ENCODE measurements around the gene NR3C1. TPM values are rescaled to one million over a fixed set of nuclear protein-coding genes. Genes with fewer than 3 reads are reported as not detected.
A peak's percentile ranks its signal among the peaks of the same experiment; 100 is the strongest.

The NR3C1 gene
- total RNA-seq, 1 donor from 2014 or later = 44.6 TPM

DNA sequence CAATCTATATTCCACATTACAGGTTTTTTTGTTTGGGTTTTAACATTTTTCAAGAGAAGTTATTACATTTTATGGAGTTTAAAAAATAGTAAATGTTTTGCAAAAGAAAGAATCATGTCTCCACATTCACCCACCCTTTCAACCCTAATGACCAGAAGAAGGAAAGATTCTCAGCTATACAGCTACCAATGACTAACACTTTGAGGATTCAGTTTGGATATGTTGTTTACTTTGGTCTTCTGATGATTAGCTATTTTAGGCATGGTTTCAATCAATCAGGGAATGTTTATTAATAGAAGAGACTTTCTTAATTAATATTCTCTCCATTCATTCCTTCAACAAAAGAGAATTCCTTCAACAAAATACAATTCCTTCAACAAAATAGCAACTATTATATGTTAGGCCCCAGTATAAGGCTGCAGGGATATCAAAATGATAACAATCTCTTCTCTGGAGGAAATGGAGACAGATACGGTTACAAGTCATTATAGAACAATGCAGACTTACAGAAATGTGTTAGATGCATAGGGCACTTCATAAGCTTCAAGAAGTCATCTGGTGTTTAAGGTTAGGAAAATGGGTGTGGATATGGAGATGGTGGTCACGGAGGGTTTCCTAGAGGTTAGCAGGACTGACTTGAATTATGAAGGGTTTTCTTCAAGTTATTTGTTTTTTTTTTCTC lies 9.3 kb upstream of the NR3C1 start:
- TF ChIP-seq, protein P1, sequence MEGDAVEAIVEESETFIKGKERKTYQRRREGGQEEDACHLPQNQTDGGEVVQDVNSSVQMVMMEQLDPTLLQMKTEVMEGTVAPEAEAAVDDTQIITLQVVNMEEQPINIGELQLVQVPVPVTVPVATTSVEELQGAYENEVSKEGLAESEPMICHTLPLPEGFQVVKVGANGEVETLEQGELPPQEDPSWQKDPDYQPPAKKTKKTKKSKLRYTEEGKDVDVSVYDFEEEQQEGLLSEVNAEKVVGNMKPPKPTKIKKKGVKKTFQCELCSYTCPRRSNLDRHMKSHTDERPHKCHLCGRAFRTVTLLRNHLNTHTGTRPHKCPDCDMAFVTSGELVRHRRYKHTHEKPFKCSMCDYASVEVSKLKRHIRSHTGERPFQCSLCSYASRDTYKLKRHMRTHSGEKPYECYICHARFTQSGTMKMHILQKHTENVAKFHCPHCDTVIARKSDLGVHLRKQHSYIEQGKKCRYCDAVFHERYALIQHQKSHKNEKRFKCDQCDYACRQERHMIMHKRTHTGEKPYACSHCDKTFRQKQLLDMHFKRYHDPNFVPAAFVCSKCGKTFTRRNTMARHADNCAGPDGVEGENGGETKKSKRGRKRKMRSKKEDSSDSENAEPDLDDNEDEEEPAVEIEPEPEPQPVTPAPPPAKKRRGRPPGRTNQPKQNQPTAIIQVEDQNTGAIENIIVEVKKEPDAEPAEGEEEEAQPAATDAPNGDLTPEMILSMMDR (IDR thresholded peaks at IDR 0.05) = no peak
- Mint-ChIP-seq H3K4me3 (ENCODE audit: unreplicated experiment) (no peak overlapping the region), H3K27ac (ENCODE audit: unreplicated experiment) (no peak overlapping the region), H3K9me3 (ENCODE audit: low read depth) (no peaks in the 10 kb centered on the region), H3K27me3 (ENCODE audit: low read depth) (no peaks in the 10 kb centered on the region), H3K4me1 (ENCODE audit: low read depth) (no peaks in the 10 kb centered on the region), H3K36me3 (ENCODE audit: low read depth) (no peaks in the 10 kb centered on the region)
- DNase-seq (ENCODE audit: low spot score) = no peak

DNA sequence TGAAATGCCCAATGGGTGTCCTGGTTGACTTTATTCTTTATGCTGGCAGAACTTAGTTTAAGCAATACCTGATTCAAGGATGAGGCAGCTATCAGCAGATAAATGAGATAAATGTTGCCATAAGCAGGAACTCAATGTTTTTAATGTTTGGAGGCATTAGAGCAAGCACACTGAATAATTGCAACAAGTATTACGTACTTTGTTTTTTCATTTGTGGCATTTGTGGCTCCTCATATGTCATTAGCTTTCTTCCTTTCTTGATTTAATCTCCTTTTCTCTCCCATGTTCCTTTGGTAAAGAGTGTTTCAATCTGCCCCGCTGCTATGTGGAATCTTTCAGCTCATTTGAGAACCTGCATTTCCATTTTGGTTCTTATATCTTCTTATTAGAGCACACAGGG lies 6.4 kb upstream of the NR3C1 start:
- Mint-ChIP-seq H3K36me3 (ENCODE audit: low read depth) (peaks cover 1% of the 10 kb centered on the region), H3K4me1 (ENCODE audit: low read depth) (peaks cover 5% of the 10 kb centered on the region), H3K9me3 (ENCODE audit: low read depth) (no peaks in the 10 kb centered on the region), H3K27ac (ENCODE audit: unreplicated experiment) (no peak overlapping the region), H3K4me3 (ENCODE audit: unreplicated experiment) (no peak overlapping the region), H3K27me3 (ENCODE audit: low read depth) (no peaks in the 10 kb centered on the region)
- no peak for DNase-seq (ENCODE audit: low spot score)
- TF ChIP-seq, protein P1 (IDR thresholded peaks at IDR 0.05) = no peak

DNA sequence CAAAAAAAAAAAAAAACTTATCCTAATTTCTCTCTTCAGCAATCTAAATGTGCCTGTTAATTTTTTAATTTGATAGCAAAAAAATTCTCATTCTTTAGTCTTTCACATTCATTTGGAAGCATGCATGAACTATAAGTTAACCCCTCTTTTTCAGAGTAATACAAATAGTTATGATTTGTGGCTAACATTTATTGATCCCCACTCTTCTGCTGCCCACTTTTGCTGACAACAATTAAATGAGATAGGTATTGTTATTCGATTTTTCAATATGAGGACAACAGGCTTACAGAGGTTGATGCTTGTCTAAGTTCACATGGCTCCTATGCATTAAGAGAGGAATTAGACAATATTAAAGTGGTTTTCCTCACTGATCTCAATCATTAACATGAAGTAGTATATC lies 2.9 kb upstream of the NR3C1 start:
- no peaks in the 10 kb centered on the region for H3K27me3 Mint-ChIP-seq (ENCODE audit: low read depth)
- no peak overlapping the region for H3K4me3 Mint-ChIP-seq (ENCODE audit: unreplicated experiment)
- H3K27ac Mint-ChIP-seq (ENCODE audit: unreplicated experiment) = peak overlapping the region; percentile 22
- TF ChIP-seq, protein P1 (IDR thresholded peaks at IDR 0.05) = no peak
- no peaks in the 10 kb centered on the region for H3K9me3 Mint-ChIP-seq (ENCODE audit: low read depth)
- H3K36me3 Mint-ChIP-seq (ENCODE audit: low read depth) = peaks cover 1% of the 10 kb centered on the region
- peaks cover 17% of the 10 kb centered on the region for H3K4me1 Mint-ChIP-seq (ENCODE audit: low read depth)
- DNase-seq (ENCODE audit: low spot score) = no peak

DNA sequence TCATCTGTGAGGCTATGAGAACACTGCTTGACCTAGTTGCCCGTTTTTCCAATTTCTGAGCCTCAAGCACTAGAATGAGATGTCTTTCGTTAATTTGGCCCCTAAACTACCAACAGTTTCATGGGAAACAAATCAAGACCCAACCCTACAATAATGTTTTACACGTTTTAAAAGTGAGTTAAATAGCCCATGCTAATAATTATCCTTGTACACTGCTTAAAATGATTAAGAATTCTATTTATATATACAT lies 2.3 kb upstream of the NR3C1 start:
- Mint-ChIP-seq H3K4me3 (ENCODE audit: unreplicated experiment) (peak overlapping the region; percentile 87), H3K27ac (ENCODE audit: unreplicated experiment) (peak overlapping the region; percentile 100), H3K9me3 (ENCODE audit: low read depth) (no peaks in the 10 kb centered on the region), H3K4me1 (ENCODE audit: low read depth) (peaks cover 23% of the 10 kb centered on the region), H3K36me3 (ENCODE audit: low read depth) (peaks cover 1% of the 10 kb centered on the region), H3K27me3 (ENCODE audit: low read depth) (no peaks in the 10 kb centered on the region)
- no peak for DNase-seq (ENCODE audit: low spot score)
- TF ChIP-seq, protein P1 (IDR thresholded peaks at IDR 0.05) = no peak

DNA sequence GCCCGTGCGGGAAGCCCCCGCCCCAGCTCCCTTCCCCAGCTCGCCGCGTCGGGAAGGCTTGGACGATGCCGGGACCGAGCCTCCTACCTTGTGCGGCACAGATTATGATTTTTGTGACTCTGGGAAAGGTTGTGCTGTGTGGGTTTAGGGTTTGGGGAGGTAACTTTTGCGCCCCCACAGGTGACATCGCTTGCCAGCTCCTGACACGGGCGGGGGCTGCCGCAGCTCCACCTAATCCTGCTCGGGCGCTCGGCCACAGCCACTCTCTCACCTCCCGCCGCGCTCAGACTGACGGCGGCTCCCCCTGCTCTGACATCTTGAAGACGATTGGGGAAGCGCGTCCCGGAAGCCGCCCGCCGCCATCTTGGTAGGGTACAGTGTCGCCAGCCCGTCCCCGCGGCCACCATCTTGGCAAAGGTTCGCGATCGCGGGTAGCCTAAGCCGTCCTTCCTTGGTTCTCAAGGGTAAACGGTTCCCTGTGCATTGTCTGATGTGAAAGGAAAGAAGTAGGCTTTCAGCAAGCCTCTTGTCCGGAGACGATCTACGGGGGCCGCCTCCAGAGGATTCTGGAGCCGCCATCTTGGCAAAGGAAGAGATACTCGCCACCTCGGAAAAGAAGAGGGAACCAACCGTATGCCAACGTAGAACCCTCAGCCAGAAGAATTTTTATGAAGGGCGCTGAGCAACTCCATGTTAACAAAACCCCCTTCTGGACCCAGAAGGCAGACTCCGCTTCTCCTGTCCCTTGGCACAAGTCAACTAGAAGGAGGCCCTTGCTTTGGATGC lies 1.8 kb upstream of the NR3C1 start:
- Mint-ChIP-seq H3K27me3 (ENCODE audit: low read depth) (no peaks in the 10 kb centered on the region), H3K9me3 (ENCODE audit: low read depth) (no peaks in the 10 kb centered on the region), H3K4me3 (ENCODE audit: unreplicated experiment) (peak overlapping the region; percentile 87), H3K4me1 (ENCODE audit: low read depth) (peaks cover 29% of the 10 kb centered on the region), H3K27ac (ENCODE audit: unreplicated experiment) (peak overlapping the region; percentile 100), H3K36me3 (ENCODE audit: low read depth) (peaks cover 1% of the 10 kb centered on the region)
- peak; percentile 95 for DNase-seq (ENCODE audit: low spot score)
- TF ChIP-seq, protein P1 (IDR thresholded peaks at IDR 0.05) = peak; percentile 5

All from chondrocyte (in vitro differentiated cells).